ENCODE measurements around the gene COPA.

The COPA gene

DNA sequence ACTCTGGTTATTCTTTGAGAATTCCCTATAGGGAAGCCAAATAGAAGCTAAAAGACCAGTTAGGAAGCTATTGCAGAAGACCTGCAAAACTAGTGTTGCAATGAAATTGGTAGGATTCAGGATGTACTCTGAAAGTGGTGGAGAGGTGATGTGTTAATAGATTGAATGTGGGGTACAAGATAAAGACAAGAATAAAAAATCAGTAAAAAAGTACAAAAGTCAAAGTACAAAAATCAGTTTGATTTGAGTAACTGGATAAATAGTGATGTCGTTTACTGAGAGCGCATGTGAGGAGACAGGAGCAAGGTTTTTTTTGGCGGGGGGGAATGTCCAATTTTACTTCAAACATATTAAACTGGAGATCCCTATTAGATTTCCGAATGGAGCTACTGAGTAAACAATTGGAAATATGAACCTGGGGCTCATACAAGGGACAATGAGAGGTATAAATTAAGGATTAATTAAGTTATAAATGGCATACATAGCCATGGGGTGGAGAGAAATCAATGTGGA, 78.2 kb downstream of the COPA start:
- no peak for DNase-seq (ENCODE audit: low spot score)

GRCh38 chr1:160261893-160262794, 80.9 kb downstream of the COPA start, which contains the start of gene DCAF8:
DCAF8 (minus strand) TSS chr1:160262549; CDS start chr1:160244008, 18,541 bp downstream.
- peak; percentile 95 for DNase-seq (ENCODE audit: low spot score)

- peak; percentile 77 for DNase-seq (ENCODE audit: low spot score)
These were observed 81.5 kb downstream of the COPA start for GRCh38 chr1:160261556-160261892.

GRCh38 chr1:160260406-160261382, 82.4 kb downstream of the COPA start:
- DNase-seq (ENCODE audit: low spot score), result peak; percentile 50

GRCh38 chr1:160258177-160258798, 84.8 kb downstream of the COPA start:
- DNase-seq (ENCODE audit: low spot score), result no peak

GRCh38 chr1:160257411-160258015, 85.5 kb downstream of the COPA start:
- DNase-seq (ENCODE audit: low spot score), result no peak

DNA sequence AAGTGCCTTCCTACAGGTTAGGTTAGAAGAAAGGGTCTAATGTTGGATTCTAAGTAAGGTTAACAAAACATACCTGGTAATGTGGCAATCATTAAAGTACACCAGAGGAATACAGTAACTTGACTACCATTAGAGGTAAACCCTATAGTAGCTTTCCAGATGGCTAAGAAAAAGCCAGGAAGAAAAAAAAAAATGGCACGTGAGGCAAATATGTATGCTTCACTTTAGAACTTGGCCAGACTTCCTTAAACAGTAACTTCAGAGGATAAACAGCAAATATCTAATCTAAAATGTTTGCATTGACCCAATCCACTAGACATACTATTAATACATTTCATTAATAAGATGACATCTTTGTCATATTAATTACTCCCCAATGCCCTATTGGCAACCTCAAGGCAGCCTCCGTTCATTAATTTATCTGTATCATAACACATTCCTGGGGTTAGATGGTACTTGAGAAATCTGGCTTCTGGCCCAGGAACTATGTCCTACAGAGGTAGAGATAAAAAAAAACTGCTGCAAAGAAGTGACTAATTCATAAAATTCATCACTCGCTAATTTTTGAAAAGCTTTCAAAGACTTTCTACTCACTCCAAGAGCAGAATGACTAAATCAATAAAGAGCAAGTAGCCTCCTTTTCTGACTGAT, 86.5 kb downstream of the COPA start:
- peak; percentile 42 for DNase-seq (ENCODE audit: low spot score)

DNA sequence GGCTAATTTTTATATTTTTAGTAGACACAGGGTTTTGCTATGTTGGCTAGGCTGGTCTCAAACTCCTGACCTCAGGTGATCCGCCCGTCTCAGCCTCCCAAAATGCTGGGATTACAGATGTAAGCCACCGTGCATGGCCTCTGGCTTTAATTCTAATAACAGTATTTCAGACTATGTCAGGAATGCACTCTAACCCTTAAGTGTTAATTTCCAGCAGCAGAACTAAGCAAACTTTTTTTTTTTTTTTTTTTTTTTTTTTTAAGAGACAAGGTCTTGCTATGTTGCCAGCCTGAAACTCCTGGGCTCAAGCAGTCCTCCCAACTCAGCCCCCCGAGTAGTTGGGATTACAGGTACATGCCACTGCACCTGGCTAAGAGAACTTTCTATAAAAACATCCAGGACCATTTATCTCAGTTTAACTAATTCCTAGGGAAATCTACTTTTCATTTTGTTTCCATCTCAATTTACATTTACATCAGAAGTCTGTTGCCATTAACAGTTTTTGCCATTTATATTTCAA, 87.2 kb downstream of the COPA start:
- DNase-seq (ENCODE audit: low spot score), result no peak

- peak; percentile 73 for DNase-seq (ENCODE audit: low spot score)
These were observed 91.1 kb downstream of the COPA start for GRCh38 chr1:160251687-160252526.

DNA sequence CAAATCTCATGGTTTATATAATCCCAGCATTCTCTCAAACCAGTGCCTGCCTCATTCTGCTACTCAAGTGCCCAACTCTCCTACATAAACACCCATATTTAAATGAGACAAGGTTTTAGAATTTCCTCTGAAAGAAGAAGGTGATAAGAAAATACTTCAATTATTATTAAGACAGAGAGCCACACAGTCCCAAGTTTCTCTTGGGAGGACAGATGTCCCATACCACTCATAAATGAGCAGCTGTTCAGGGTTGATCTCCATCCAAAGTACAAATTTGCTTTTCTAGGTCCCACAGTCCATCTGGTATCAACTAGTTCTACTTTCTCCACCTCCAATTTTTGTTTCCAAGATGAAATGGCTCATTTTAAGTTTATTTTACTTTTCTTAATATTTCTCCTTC, 92.0 kb downstream of the COPA start:
- no peak for DNase-seq (ENCODE audit: low spot score)

DNA sequence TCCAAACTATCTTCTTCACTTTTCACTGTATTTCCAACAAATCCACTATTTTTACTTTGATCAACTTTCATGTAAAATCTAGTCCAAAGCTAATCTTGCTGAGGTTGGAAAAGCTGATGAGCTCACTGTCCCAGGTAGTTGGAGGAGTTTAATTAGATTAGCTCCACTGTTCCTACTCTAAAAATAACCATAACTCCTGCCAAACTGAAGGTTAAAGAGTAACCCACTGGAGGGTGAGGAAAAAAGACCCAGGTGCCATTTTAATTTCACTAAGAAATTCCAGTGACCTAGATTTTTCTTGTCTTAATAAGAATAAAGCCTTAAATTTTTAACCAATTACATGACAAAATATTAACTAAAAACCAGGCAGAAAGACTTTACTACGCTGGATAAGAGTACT, 96.0 kb downstream of the COPA start:
- DNase-seq (ENCODE audit: low spot score), result no peak

- DNase-seq (ENCODE audit: low spot score), result no peak
These were observed 97.6 kb downstream of the COPA start for GRCh38 chr1:160245434-160245833.

GRCh38 chr1:160244209-160244608, 98.8 kb downstream of the COPA start:
- no peak for DNase-seq (ENCODE audit: low spot score)

DNA sequence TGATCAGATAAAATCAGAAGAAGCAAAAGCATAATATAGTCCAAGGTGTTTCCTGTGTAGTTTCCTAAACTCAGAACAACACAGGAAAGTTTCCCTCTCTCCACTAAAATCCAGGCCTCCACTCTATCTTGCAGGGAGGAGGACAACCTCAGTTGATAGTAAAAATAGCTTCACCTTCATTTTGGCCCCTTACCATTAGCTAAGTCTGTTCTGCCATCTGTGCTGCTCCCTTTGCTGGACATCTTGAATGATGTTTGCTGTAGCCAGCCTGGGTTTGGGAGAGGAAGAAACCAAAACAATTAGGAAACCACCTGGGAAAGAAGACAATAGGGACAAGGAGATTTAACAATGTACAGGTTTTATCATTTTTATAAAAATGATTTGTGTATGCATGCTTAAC, 99.3 kb downstream of the COPA start:
- no peak for DNase-seq (ENCODE audit: low spot score)

DNA sequence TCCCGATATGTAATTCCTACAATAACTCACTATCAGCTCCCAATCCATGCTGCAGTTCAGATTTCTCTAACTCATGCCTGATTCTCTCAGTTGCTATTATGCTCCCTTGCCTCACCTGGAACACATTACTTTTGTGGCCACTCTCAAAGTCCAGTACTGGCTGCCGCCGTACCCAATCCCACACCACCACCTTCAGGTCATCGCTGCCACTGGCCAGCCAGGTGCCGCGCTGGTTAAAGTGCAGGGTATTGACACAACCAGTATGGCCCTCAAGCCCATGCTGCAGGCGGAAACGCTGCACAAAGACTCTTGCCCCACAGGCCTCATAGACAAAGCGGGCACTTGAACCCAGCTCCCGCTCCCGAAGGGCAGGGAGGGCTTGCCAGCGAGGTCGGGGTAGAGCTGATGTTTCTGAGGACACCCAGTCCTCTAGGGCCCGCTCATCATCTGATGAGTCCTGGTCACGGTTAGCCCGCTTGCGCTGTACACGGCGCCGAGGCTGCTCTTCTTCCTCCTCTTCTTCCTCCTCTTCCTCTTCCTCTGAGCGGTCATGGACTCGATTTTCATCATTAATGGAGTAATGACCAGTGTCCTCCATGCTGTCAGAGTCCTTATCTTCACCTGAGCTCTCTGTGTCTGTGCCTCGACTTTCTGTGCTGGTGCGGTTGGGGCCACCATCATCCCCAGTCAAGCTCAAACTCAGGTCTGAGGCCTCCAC, 103.3 kb downstream of the COPA start:
- no peak for DNase-seq (ENCODE audit: low spot score)

Measured in AG08396 (cell line).